Prostate gland (tissue), 2 donors: ENCODE results near the gene PIK3R6. TPM values are rescaled to one million over a fixed set of nuclear protein-coding genes. Genes with fewer than 3 reads are reported as not detected.

ENCODE experiments used
- DNase-seq: peaks from one replicate; pipeline ENCODE4 v3.0.0-alpha.2; 2019; ENCODE audit warnings: low spot score
- H3K27ac ChIP-seq, 2 donors: fragments of 200-600 bp; sonication (generic); 2 replicates each; pipeline ENCODE4 v1.5.1; 2017 to 2019
- H3K27me3 ChIP-seq: fragments of 200-600 bp; sonication (generic); replicated peaks from 2 replicates; pipeline ENCODE4 v1.5.1; 2019; ENCODE audit not compliant: insufficient read depth
- H3K36me3 ChIP-seq, 2 donors: fragments of 200-600 bp; sonication (generic); 1 replicate in 1 of 2; 2 replicates in 1 of 2; pipeline versions ENCODE4 v1.5.1 to v1.8.1; 2017 to 2019
- H3K4me1 ChIP-seq: fragments of 200-600 bp; sonication (generic); replicated peaks from 2 replicates; pipeline ENCODE4 v1.5.1; 2019
- H3K4me3 ChIP-seq, 2 donors: fragments of 200-600 bp; sonication (generic); 2 replicates each; pipeline ENCODE4 v1.5.1; 2017 to 2019
- H3K9me3 ChIP-seq: fragments of 200-600 bp; sonication (generic); 2 replicates; pipeline ENCODE4 v1.5.1; 2017
- POLR2A ChIP-seq: fragments of 450-650 bp; IDR thresholded peaks from one replicate; pipeline ENCODE4 v1.6.1; 2016; ENCODE audit warnings: antibody characterized with exemption, mild to moderate bottlenecking
- POLR2AphosphoS5 ChIP-seq: sonication (generic); formaldehyde crosslinking; IDR thresholded peaks from one replicate; pipeline ENCODE4 v1.6.1; 2017; ENCODE audit warnings: antibody characterized with exemption
- WGBS: methylation state at CpG from one replicate; pipeline ENCODE4 v1.1.5; 2018; 5-methylcytosine and 5-hydroxymethylcytosine counted together
- intact Hi-C: fragments of 100-400 bp; cut with DNase I; formaldehyde crosslinking; loops from one replicate; pipeline ENCODE4 v1.14.2; 2022
- total RNA-seq, 2 donors: library from RNA; depleted of rRNA; stranded (reverse); fragments of >200 nt; gene quantifications; one replicate each; pipeline ENCODE4 v1.1.0, GENCODE V29; 2016
- TF ChIP-seq, protein P1 (sequence below), 4 experiments: fragments of 200-600 bp in 2 of 4; fragments of 450-650 bp in 2 of 4; sonication (generic) in 2 of 4; IDR thresholded peaks; 1 replicate in 3 of 4; 2 replicates in 1 of 4; pipeline ENCODE4 v1.5.1; 2016 to 2019; ENCODE audit warnings: antibody characterized with exemption in 4 of 4, mild to moderate bottlenecking in 2 of 4, moderate library complexity in 2 of 4

Gene PIK3R6
- total RNA-seq, 2 donors from 2014 or later: 0.18 to 2.6 TPM

DNA sequence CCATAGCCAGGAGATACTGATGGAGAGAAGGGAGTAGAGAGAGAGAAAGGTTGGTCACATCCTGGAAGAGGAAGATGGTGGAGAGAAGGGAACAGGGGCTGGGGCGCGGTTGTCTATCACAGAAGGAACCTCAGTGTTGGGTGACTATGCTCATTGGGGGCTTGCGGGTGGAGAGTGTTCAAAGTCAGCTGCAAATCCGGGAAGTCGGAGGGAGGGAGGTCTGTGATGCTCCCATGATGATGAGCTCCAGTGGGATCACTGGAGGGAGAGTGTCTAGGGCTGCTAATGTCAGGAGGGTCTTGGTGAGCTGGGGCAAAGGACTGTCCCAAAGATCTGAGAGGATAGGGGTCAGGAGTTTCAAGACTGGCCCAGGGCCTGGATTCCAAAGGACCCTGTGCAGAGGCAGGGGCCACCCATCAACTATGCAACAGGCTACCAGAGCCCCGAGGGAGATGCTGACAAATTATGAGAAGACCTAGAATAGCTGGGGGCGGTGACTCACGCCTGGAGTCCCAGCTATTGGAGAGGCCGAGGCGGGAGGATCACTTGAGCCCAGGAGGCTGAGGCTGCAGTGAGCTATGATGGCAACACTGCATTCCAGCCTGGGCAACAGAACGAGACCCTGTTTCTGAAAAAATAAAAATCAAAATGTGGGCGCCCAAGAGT, 111.8 kb downstream of the PIK3R6 start:
- DNase-seq: no peak
- H3K4me1 ChIP-seq: no peaks in the 10 kb centered on the region
- WGBS: 91% methylated on average over 12 of the region's 12 CpGs

DNA sequence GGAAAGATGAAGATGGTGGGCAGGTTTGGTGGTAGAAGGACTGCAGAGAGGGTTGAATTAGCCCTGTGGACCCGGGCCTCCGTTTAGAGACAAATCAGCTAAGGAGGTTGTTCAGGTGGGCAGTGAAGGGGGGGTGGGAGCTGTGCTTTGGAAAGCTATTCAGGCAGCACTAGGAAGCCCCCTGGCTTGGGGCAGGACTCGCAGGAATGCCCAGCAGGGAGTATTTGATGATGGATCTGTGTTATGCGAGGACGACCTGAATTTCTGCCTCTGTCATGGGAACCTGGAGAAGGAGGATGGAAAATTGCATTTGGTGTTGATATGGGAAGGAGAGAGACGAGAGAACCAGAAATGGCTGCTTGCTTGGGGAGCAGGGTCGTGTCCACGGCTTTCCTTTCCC, 112.6 kb downstream of the PIK3R6 start:
- TF ChIP-seq POLR2AphosphoS5 (no peak), POLR2A (no peak)
- TF ChIP-seq, protein P1, sequence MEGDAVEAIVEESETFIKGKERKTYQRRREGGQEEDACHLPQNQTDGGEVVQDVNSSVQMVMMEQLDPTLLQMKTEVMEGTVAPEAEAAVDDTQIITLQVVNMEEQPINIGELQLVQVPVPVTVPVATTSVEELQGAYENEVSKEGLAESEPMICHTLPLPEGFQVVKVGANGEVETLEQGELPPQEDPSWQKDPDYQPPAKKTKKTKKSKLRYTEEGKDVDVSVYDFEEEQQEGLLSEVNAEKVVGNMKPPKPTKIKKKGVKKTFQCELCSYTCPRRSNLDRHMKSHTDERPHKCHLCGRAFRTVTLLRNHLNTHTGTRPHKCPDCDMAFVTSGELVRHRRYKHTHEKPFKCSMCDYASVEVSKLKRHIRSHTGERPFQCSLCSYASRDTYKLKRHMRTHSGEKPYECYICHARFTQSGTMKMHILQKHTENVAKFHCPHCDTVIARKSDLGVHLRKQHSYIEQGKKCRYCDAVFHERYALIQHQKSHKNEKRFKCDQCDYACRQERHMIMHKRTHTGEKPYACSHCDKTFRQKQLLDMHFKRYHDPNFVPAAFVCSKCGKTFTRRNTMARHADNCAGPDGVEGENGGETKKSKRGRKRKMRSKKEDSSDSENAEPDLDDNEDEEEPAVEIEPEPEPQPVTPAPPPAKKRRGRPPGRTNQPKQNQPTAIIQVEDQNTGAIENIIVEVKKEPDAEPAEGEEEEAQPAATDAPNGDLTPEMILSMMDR (IDR thresholded peaks at IDR 0.05): no peak
- no peak for DNase-seq
- no peak overlapping the region for H3K27ac ChIP-seq
- H3K9me3 ChIP-seq: no peaks in the 10 kb centered on the region
- H3K4me1 ChIP-seq: no peaks in the 10 kb centered on the region
- 70% methylated on average over 8 of the region's 8 CpGs for WGBS
- intact Hi-C loops: no loop called here
- no peaks in the 10 kb centered on the region for H3K27me3 ChIP-seq
- no peak overlapping the region for H3K4me3 ChIP-seq
- H3K36me3 ChIP-seq: no peaks in the 10 kb centered on the region

More for the DNA sequence above, 111.8 kb downstream of the PIK3R6 start:
- H3K27ac ChIP-seq: no peak overlapping the region
- intact Hi-C loops: no loop called here
- H3K27me3 ChIP-seq: no peaks in the 10 kb centered on the region
- H3K4me3 ChIP-seq: no peak overlapping the region
- H3K36me3 ChIP-seq: no peaks in the 10 kb centered on the region
- TF ChIP-seq POLR2A (no peak), POLR2AphosphoS5 (no peak)
- TF ChIP-seq, protein P1 (IDR thresholded peaks at IDR 0.05): no peak
- no peaks in the 10 kb centered on the region for H3K9me3 ChIP-seq

DNA sequence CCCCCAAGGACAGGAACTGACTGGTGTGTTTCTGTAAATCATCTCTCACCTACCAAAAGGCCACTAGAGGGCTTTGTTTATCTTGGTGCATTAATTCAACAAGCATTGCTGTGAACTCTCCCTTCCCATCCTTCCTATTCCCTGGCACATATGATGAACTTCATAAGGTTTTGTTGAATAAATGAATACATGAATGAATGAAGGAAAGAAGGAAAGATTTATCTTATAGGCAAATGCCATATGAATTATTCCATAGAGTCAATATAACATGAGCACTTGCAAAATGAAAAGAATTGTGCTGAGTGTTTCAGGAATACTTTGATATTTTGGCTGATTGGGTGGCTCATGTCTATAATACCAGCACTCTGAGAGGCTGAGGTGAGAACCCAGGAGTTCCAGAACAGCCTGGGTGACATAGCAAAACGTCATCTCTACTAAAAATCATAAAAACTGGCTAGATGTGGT, 113.5 kb downstream of the PIK3R6 start:
- WGBS: 27% methylated on average over 1 of the region's 1 CpG
- intact Hi-C loops: no loop called here

DNA sequence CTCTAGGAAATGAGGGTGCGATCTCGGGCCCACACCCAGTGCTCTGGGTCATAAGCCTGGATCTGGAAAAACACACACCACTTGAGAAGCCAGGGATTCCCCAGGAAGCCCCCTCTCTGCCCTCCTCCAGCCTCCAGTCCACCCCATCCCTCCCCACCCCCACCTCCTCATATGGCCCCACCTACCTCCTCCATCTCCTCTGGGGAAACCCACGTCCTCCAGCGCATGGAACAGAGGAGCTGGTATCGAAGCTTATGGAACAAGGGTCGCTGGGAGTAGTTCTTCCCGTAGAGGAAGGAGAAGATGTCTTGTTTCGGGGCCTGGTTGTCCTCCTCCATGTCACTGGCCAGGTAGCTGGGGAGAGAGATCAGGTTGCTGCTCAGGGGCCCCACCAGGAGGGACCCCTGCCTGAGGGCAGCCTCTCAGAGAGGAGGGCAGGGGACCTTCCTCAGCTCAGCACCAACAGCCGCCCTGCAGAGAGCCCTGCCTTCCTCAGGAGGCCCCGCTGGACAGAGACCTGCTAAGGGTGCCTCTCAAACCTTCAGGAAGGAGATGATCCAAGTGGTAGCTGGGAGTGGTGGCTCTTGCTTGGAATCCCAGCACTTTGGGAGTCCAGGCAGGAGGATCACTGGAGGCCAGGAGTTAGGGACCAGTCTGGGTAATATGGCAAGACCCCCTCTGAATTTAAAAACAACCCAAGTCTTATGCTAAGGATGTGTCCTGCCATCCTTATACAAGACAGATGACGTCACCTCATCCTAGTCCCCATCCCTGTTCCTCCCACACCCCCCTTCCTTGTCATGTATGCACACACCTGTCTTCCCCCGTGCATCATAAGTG, 114.1 kb downstream of the PIK3R6 start:
- TF ChIP-seq POLR2A (no peak), POLR2AphosphoS5 (no peak)
- TF ChIP-seq, protein P1 (IDR thresholded peaks at IDR 0.05): no peak
- intact Hi-C loops: no loop called here
- Histone ChIP-seq H3K36me3 (no peaks in the 10 kb centered on the region), H3K27me3 (no peaks in the 10 kb centered on the region), H3K27ac (no peak overlapping the region), H3K9me3 (no peaks in the 10 kb centered on the region), H3K4me1 (no peaks in the 10 kb centered on the region), H3K4me3 (no peak overlapping the region)
- 79% methylated on average over 12 of the region's 12 CpGs for WGBS
- DNase-seq: no peak

More for the DNA sequence above, 113.5 kb downstream of the PIK3R6 start:
- TF ChIP-seq, protein P1 (IDR thresholded peaks at IDR 0.05): peak in 3 of 4 experiments; percentile 37 to 49 (median 40)
- no peak for TF ChIP-seq POLR2AphosphoS5
- H3K9me3 ChIP-seq: no peaks in the 10 kb centered on the region
- H3K4me1 ChIP-seq: no peaks in the 10 kb centered on the region
- H3K27me3 ChIP-seq: no peaks in the 10 kb centered on the region
- H3K36me3 ChIP-seq: no peaks in the 10 kb centered on the region
- no peak overlapping the region for H3K4me3 ChIP-seq
- no peak for DNase-seq
- no peak overlapping the region for H3K27ac ChIP-seq

Other genes with a start within 250 kb of the PIK3R6 start
- gene MYH10, start 236.9 kb downstream of the PIK3R6 start, total RNA-seq: 10 to 100 TPM; 48.6 to 56.6 TPM
- gene CCDC42, start 122.8 kb downstream of the PIK3R6 start, total RNA-seq: 10 to 100 TPM in 1 of 2 donors, not detected in 1; 12.2 TPM
- gene SPDYE4, start 109.1 kb downstream of the PIK3R6 start, total RNA-seq: under 1 TPM in 1 of 2 donors, not detected in 1; 0.91 TPM
- 1 to 10 TPM in 1 of 2 donors, under 1 TPM in 1; 0.41 to 1.9 TPM for gene MFSD6L, start 68.3 kb downstream of the PIK3R6 start, total RNA-seq
- 10 to 100 TPM in 1 of 2 donors, 1 to 10 TPM in 1; 3.2 to 10.4 TPM for gene PIK3R5, start 98.0 kb upstream of the PIK3R6 start, total RNA-seq
- 10 to 100 TPM in 1 of 2 donors, 1 to 10 TPM in 1; 9.2 to 11.4 TPM for gene NTN1, start 153.8 kb upstream of the PIK3R6 start, total RNA-seq